ENCODE results near the gene DGCR2.

The DGCR2 gene

GRCh38 chr22:19127329-19128008 is 5.3 kb upstream of the DGCR2 start:
- DNase-seq (ENCODE audit: low read depth in 2 of 3, low spot score in 1 of 3): no peak

GRCh38 chr22:19126309-19127273 is 4.4 kb upstream of the DGCR2 start:
- no peak for DNase-seq (ENCODE audit: low read depth in 2 of 3, low spot score in 1 of 3)

DNA sequence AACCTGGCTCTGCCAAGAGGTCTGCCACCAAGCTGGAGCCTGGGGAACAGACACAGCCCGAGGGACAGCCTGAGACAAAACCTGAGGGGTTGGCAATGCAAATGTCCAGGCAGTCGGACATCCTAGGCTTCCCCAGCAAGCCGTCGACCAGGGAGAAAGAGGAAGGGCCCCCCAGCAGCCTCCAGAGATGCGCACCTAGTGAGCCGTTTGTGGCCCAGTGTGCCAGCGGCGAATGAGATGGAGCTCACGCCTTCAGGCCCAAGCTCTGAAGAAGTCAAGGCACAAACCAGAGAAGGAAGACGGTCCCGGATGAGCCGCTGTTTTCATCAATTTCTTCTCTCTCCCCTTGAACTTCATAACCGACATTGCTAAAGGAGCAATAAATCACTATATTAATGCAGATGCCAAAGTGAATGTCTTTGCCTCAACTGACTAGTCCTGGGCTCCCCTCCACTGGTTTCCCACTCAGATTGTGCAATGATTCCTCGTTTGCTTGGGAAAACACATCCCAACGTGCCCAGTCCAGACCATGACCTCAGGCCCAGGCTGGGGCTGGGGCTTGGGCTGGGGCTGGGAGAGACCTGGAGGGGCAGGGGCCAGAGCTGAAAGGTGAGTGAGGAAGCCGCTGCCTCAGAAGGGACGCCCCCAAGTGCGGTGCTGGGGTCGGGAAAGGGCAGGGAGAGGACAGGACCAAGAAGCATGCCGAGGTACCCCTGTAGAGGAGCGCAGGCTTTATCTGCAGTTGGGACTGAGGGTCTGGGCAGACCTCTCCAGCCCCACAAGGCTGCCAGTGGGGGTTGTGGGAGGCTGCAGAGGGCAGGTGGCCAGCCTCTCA is 3.5 kb upstream of the DGCR2 start:
- no peak for DNase-seq (ENCODE audit: low read depth in 2 of 3, low spot score in 1 of 3)

DNA sequence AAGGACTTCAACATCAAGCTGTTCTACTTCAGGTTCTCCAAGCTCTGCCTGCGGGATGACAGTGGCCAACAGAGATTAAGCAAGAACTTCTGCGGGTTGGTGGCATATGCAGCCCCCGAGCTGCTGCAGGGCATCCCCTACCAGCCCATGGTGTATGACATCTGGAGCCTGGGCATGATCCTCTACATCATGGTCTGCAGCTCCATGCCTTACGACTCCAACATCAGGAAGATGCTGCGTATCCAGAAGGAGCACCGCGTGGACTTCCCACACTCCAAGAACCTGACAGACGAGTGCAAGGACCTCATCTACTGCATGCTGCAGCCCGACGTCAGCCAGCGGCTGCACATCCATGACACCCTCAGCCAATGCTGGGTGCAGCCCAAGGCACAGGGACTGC is 2.8 kb upstream of the DGCR2 start:
- no peak for DNase-seq (ENCODE audit: low read depth in 2 of 3, low spot score in 1 of 3)

DNA sequence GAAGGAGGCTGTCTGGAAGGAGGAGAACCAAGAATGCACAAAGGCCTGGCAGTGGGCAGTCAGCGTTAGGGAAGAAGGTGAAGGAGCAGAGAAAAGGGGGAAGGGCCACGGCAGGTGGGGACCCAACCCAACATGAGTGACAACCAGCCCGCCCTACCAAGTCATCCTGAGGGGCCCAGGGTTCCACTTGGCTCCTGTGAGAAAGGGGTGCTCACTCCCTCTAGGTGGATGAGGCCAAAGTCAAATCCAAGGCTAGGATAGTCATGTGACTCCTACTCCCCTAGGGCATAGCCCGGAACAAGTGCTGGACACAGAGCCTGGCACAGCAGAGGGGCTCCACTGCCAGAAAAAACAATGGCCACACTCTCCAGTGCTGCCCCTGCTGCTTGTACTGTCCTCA is 2.2 kb upstream of the DGCR2 start:
- DNase-seq (ENCODE audit: low read depth in 2 of 3, low spot score in 1 of 3): no peak

DNA sequence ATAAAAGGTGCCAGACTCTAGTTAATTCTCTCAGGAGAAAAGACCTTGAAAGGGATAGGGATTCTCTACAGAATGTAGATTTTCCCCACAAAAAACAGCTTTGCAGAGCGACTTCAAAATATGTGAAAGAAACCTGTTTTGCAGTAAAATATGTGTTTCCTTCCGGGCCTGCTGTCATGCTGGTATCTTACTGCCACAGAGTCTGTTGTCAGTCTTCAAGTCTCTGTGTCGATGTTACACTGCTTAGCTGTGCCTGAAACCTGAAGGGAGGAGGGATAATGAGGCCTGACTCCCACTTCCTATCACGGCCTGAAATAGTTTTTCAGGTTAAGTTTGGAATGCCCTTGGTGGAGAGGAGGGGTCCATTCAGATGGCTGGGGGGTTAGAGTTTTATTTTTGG is 1.7 kb upstream of the DGCR2 start:
- DNase-seq (ENCODE audit: low read depth in 2 of 3, low spot score in 1 of 3): no peak

DNA sequence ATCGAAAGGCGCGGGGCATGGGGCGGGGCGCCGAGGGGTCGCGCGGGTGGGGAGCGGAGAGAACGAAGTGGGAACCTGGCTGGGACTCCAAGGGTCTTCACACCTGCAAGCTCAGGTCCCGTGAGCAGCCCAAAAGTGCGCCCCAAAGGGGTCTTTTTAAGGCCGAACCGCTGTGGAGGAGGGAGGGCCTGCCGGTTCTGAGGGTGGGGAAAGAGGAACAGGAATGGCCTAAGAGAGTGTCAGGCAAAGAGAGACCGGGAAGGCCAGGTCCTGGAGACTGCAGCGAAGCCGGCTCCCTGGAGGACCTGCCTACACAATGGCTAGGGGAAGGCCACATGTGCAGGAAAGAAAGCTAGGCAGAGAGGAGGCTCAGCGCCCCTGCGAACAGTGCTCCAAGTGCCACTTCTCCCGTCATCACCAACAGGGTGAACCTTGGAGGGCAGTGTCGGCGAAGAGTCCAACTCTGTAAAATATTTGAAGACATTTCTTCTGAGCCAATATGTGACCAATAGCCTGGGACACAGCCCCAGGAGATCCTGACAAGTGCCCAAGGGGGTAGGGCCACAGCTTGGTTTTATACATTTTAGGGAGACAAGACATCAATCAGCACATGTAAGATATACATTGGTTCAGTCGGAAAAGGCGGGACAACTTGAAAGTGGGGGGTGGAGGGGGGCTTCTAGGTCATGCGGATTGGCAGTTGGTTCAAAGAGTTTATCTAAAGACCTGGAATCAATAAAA is 710 bp upstream of the DGCR2 start:
- DNase-seq (ENCODE audit: low read depth in 2 of 3, low spot score in 1 of 3): no peak

DNA sequence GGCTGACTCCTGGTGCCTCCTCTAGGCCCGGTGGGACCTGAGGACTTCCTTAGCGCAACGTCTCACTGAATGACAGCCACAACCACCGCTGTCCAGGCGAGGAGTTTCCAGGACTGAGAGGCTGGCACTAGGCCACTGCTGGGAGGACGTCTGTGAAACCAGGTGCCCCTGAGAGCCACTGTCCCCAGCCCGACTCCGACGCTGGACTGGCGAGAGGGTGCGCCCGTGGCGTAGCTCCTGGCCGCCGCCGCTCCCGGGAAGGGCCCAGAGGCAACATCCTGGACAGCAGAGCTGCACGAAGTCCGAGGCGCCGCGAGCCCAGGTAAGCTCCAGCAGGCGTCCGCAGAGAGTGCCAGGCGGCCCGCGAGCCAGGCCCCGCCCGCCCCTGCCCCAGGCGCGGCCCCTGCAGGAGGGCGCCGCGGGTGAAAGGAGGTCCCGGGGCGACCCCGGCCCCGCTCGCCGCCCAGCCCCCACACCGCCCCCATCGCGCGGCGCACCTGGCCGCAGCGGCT is 525 bp downstream of the DGCR2 start:
- DNase-seq (ENCODE audit: low read depth in 2 of 3, low spot score in 1 of 3): peak in 1 of 3 donors; percentile 16

DNA sequence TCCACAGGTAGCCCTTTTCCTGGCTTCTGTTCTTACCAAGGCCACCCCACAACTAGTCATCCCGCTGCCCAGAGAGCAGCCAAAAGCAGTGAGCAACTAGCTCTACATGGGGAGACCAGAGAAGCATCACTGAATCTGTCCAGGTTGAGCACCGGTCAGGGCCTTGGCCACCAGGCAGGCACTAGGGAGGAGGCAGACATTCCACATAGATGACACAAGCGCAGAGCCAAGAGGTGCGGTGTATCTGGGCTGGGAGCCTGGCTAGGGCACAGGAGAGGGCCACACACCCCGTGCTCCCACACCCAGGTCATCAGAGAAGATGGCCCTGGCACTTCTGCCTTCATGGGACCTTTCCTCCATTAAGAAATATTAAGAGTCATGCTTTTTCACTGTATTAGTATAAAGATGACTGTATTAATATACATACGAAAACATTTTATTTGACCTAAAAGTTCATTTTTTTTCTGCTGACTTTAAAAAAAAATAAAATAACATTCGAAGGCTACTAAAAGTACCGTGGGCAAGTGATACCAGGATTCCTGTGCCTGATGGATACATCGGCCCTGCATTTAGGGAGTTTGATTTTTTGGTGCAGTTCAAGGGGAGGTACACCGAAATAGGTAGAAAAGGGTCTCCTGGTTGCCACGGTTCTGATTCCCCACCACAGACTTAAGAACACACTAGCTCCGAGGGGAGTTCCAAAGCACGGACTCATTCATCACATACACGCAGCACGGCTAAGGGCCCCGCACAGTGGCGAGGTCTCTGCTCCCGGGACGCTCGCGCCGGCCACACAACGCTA is 1.2 kb downstream of the DGCR2 start:
- peak in 1 of 3 donors; percentile 33 for DNase-seq (ENCODE audit: low read depth in 2 of 3, low spot score in 1 of 3)

- no peak for DNase-seq (ENCODE audit: low read depth in 2 of 3, low spot score in 1 of 3)
These were observed 2.3 kb downstream of the DGCR2 start for GRCh38 chr22:19119949-19120348.

- DNase-seq (ENCODE audit: low read depth in 2 of 3, low spot score in 1 of 3): no peak
These were observed 3.8 kb downstream of the DGCR2 start for GRCh38 chr22:19118329-19118880.

DNA sequence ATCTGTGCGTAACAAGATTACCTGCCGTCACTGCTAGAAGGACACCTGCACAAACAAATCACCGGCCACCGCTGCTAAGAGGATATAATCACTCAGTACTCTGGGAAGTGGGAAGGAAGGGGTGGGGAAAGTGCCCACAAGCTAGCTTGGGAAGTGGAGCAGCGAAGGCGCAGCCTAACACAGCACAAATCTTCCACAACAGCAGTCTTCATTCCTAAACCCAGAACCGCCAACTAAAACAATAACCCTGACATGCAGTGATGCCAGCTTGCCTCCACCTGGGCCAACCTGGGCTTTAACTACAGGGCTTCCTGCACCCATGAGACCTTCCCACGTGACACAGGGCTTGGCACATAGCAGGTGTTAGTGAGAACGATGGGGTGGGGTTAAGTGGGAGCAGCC is 5.1 kb downstream of the DGCR2 start:
- no peak for DNase-seq (ENCODE audit: low read depth in 2 of 3, low spot score in 1 of 3)

GRCh38 chr22:19115628-19116027 is 6.6 kb downstream of the DGCR2 start:
- no peak for DNase-seq (ENCODE audit: low read depth in 2 of 3, low spot score in 1 of 3)

DNA sequence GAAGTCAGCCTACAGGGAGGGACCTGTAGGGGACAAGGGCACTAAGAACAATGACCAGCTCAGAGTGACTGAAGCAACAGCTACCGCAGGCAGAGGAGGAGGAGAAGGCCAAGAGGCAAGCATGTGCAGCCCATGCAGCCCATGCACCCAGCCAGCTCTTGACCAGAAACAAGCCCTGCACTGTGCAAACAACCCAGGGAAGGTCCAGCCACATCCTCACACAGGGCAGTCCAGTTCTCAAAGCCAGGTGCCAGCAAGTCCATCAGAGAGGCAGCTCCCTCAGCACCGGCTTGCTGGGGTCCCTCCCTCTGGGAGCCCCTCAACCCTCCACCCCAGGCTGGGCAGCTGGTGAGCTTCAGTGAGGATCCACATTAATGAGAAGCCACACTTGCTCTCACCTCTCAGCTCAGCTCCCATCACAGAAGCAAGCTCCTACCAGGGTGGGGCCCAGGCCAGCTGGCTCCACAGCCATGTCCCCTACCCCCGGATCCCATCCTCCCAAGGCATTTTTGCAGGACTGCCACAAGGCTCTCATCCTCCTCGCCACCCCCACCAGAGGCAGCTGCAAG is 7.1 kb downstream of the DGCR2 start:
- no peak for DNase-seq (ENCODE audit: low read depth in 2 of 3, low spot score in 1 of 3)

DNA sequence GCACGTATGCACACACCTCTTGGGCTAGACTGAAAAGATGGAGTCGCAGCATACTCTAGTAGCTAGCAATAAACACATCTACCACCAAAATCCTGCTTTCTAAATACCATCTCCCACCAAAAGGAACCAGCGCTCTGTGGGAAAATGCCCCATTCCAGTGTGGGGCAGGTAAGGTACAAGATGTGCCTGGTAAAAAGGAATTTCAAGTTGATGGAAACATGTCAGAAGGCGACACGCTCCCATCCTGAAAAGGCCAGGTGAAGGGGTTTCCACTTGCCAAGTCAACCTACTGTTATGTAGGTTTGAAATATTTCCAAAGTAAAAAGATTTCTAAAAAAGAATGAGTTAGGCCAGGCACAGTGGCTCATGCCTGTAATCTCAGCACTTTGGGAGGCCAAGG is 8.8 kb downstream of the DGCR2 start:
- DNase-seq (ENCODE audit: low read depth in 2 of 3, low spot score in 1 of 3): no peak

- DNase-seq (ENCODE audit: low read depth in 2 of 3, low spot score in 1 of 3): no peak
These were observed 10.6 kb downstream of the DGCR2 start for GRCh38 chr22:19111584-19111983.

DNA sequence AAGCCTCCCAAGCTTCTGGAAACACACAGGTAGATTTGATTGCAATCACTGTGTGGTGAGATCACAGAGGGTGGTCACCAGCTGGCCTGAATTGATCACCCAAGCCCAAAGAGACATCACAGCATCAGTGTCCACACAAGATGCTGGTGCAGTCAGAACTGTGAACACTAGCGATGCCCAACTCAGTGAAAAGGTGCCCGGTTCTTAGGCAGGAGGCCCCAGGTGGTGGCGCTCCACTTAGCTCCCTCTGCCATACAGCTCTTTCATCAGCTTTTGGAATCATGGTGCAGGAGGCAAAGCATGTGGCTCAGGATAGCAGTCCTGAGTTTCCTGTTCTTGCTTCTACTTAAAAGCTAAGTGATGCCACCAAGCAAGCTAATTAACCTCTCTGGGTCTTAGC is 11.1 kb downstream of the DGCR2 start:
- DNase-seq (ENCODE audit: low read depth in 2 of 3, low spot score in 1 of 3): no peak

DNA sequence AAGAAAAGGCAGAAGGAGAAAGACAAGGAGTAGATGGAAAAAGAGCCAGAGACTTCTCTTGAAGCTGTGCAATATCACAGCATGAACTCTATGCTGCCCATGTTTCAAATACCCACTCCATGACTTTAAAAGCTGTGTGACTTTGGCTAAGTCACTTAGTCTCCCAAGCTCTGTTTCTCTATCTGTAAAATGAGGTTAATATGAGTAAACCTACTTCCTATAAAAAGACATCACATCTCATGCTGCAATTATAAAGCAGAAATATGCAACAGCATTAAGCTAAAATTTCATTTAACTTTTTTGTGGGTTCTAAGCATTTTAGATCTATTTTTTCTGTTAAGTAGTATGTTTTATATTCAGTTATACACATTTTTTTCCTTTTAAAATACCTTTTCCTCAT is 11.6 kb downstream of the DGCR2 start:
- no peak for DNase-seq (ENCODE audit: low read depth in 2 of 3, low spot score in 1 of 3)

- DNase-seq (ENCODE audit: low read depth in 2 of 3, low spot score in 1 of 3): no peak
These were observed 12.2 kb downstream of the DGCR2 start for GRCh38 chr22:19110064-19110458.
